Measurements from ENCODE around the gene CRHR2.

DNA sequence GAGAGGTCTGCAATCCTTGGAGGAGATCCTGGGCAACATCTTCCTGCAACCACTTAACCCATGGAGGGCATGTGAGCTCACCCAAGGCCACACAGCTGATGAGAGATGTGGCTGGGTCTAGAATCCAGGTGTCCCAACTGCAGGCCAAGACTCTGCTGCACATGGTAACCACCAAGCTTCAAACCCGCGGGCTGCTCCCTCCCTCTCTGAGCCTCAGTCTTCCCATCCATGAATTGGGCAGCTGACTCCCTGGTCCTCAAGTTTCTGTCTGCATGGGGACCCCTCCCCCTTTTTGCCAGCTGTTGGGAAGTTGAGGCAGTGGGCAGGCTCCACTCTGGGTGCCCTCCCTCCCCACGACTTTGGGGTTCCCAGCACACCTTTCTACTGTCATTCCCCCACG lies 48.7 kb upstream of the CRHR2 start:
- TF ChIP-seq SP1 (CRISPR knock-in tag; conservative IDR thresholded peaks at IDR 0.05) (no peak), KAT7 (CRISPR knock-in tag; IDR thresholded peaks at IDR 0.05; ENCODE audit: borderline replicate concordance) (no peak), NR2C2 (CRISPR knock-in tag; IDR thresholded peaks at IDR 0.05) (no peak), ATF2 (CRISPR knock-in tag; IDR thresholded peaks at IDR 0.05; ENCODE audit: borderline replicate concordance, low read depth) (no peak), NR3C1 (CRISPR knock-in tag; conservative IDR thresholded peaks at IDR 0.05; ENCODE audit: low read depth) (no peak), RELA (CRISPR knock-in tag; IDR thresholded peaks at IDR 0.05; ENCODE audit: borderline replicate concordance) (no peak), ZNF232 (CRISPR knock-in tag; IDR thresholded peaks at IDR 0.05) (no peak), NFYB (CRISPR knock-in tag; conservative IDR thresholded peaks at IDR 0.05; ENCODE audit: low read depth) (no peak), ZNF425 (CRISPR knock-in tag; conservative IDR thresholded peaks at IDR 0.05) (no peak), FOXP4 (CRISPR knock-in tag; IDR thresholded peaks at IDR 0.05) (no peak), PRRX2 (CRISPR knock-in tag; IDR thresholded peaks at IDR 0.05) (no peak)
- TF ChIP-seq, protein P1, sequence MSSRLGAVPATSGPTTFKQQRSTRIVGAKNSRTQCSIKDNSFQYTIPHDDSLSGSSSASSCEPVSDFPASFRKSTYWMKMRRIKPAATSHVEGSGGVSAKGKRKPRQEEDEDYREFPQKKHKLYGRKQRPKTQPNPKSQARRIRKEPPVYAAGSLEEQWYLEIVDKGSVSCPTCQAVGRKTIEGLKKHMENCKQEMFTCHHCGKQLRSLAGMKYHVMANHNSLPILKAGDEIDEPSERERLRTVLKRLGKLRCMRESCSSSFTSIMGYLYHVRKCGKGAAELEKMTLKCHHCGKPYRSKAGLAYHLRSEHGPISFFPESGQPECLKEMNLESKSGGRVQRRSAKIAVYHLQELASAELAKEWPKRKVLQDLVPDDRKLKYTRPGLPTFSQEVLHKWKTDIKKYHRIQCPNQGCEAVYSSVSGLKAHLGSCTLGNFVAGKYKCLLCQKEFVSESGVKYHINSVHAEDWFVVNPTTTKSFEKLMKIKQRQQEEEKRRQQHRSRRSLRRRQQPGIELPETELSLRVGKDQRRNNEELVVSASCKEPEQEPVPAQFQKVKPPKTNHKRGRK (CRISPR knock-in tag; IDR thresholded peaks at IDR 0.05; ENCODE audit: borderline replicate concordance), result no peak
- TF ChIP-seq, protein P2, sequence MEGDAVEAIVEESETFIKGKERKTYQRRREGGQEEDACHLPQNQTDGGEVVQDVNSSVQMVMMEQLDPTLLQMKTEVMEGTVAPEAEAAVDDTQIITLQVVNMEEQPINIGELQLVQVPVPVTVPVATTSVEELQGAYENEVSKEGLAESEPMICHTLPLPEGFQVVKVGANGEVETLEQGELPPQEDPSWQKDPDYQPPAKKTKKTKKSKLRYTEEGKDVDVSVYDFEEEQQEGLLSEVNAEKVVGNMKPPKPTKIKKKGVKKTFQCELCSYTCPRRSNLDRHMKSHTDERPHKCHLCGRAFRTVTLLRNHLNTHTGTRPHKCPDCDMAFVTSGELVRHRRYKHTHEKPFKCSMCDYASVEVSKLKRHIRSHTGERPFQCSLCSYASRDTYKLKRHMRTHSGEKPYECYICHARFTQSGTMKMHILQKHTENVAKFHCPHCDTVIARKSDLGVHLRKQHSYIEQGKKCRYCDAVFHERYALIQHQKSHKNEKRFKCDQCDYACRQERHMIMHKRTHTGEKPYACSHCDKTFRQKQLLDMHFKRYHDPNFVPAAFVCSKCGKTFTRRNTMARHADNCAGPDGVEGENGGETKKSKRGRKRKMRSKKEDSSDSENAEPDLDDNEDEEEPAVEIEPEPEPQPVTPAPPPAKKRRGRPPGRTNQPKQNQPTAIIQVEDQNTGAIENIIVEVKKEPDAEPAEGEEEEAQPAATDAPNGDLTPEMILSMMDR (IDR thresholded peaks at IDR 0.05), result no peak
- TF ChIP-seq, protein P3, sequence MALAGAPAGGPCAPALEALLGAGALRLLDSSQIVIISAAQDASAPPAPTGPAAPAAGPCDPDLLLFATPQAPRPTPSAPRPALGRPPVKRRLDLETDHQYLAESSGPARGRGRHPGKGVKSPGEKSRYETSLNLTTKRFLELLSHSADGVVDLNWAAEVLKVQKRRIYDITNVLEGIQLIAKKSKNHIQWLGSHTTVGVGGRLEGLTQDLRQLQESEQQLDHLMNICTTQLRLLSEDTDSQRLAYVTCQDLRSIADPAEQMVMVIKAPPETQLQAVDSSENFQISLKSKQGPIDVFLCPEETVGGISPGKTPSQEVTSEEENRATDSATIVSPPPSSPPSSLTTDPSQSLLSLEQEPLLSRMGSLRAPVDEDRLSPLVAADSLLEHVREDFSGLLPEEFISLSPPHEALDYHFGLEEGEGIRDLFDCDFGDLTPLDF (CRISPR knock-in tag; IDR thresholded peaks at IDR 0.05), result no peak
